ENCODE data around the gene PRKN.

The PRKN gene

GRCh38 chr6:161711938-161712337 lies 1015.6 kb downstream of the PRKN start:
- DNase-seq (ENCODE audit: low read depth), result no peak

- DNase-seq (ENCODE audit: low read depth), result no peak
Measured at GRCh38 chr6:161711515-161711914, 1016.1 kb downstream of the PRKN start.

GRCh38 chr6:161710698-161711097 lies 1016.9 kb downstream of the PRKN start:
- DNase-seq (ENCODE audit: low read depth), result no peak

GRCh38 chr6:161701056-161701455 lies 1026.5 kb downstream of the PRKN start:
- DNase-seq (ENCODE audit: low read depth), result no peak

GRCh38 chr6:161696801-161697200 lies 1030.8 kb downstream of the PRKN start:
- DNase-seq (ENCODE audit: low read depth), result no peak

- DNase-seq (ENCODE audit: low read depth), result no peak
Measured at GRCh38 chr6:161694995-161695394, 1032.6 kb downstream of the PRKN start.

GRCh38 chr6:161686655-161687054 lies 1040.9 kb downstream of the PRKN start:
- no peak for DNase-seq (ENCODE audit: low read depth)

- DNase-seq (ENCODE audit: low read depth), result no peak
Measured at GRCh38 chr6:161684731-161685475, 1042.7 kb downstream of the PRKN start.

GRCh38 chr6:161683400-161683799 lies 1044.2 kb downstream of the PRKN start:
- DNase-seq (ENCODE audit: low read depth), result no peak

- no peak for DNase-seq (ENCODE audit: low read depth)
Measured at GRCh38 chr6:161682982-161683381, 1044.6 kb downstream of the PRKN start.

GRCh38 chr6:161679980-161680538 lies 1047.5 kb downstream of the PRKN start:
- DNase-seq (ENCODE audit: low read depth), result no peak

GRCh38 chr6:161677188-161677587 lies 1050.4 kb downstream of the PRKN start:
- DNase-seq (ENCODE audit: low read depth), result no peak

GRCh38 chr6:161676586-161676985 lies 1051.0 kb downstream of the PRKN start:
- no peak for DNase-seq (ENCODE audit: low read depth)

GRCh38 chr6:161674930-161675682 lies 1052.5 kb downstream of the PRKN start:
- no peak for DNase-seq (ENCODE audit: low read depth)

GRCh38 chr6:161673026-161673425 lies 1054.5 kb downstream of the PRKN start:
- no peak for DNase-seq (ENCODE audit: low read depth)

GRCh38 chr6:161671117-161671516 lies 1056.4 kb downstream of the PRKN start:
- no peak for DNase-seq (ENCODE audit: low read depth)

- no peak for DNase-seq (ENCODE audit: low read depth)
Measured at GRCh38 chr6:161668665-161669064, 1058.9 kb downstream of the PRKN start.

- no peak for DNase-seq (ENCODE audit: low read depth)
Measured at GRCh38 chr6:161667957-161668356, 1059.6 kb downstream of the PRKN start.

- DNase-seq (ENCODE audit: low read depth), result no peak
Measured at GRCh38 chr6:161663682-161664081, 1063.9 kb downstream of the PRKN start.

- DNase-seq (ENCODE audit: low read depth), result no peak
Measured at GRCh38 chr6:161660666-161661571, 1066.6 kb downstream of the PRKN start.

GRCh38 chr6:161658211-161658610 lies 1069.4 kb downstream of the PRKN start:
- DNase-seq (ENCODE audit: low read depth), result no peak

GRCh38 chr6:161654209-161654608 lies 1073.4 kb downstream of the PRKN start:
- no peak for DNase-seq (ENCODE audit: low read depth)
